Measurements from ENCODE around the gene MACF1.

MACF1 gene

GRCh38 chr1:39317910-39318633 is 113.6 kb downstream of the MACF1 start:
- no peak for DNase-seq

- DNase-seq: no peak
These were observed 117.5 kb downstream of the MACF1 start for GRCh38 chr1:39321979-39322378.

- DNase-seq: no peak
These were observed 117.9 kb downstream of the MACF1 start for GRCh38 chr1:39322431-39322830.

- DNase-seq: no peak
These were observed 120.4 kb downstream of the MACF1 start for GRCh38 chr1:39324888-39325287.

- no peak for DNase-seq
These were observed 122.3 kb downstream of the MACF1 start for GRCh38 chr1:39326836-39327235.

- no peak for DNase-seq
These were observed 123.6 kb downstream of the MACF1 start for GRCh38 chr1:39328095-39328494.

- no peak for DNase-seq
These were observed 124.2 kb downstream of the MACF1 start for GRCh38 chr1:39328586-39329121.

GRCh38 chr1:39331647-39332046 is 127.2 kb downstream of the MACF1 start:
- DNase-seq: no peak

GRCh38 chr1:39332291-39332690 is 127.8 kb downstream of the MACF1 start:
- no peak for DNase-seq

GRCh38 chr1:39332828-39333227 is 128.3 kb downstream of the MACF1 start:
- no peak for DNase-seq

- DNase-seq: no peak
These were observed 128.8 kb downstream of the MACF1 start for GRCh38 chr1:39333296-39333695.

GRCh38 chr1:39335216-39335615 is 130.7 kb downstream of the MACF1 start:
- DNase-seq: no peak

- DNase-seq: no peak
These were observed 132.6 kb downstream of the MACF1 start for GRCh38 chr1:39337067-39337466.

GRCh38 chr1:39342776-39343175 is 138.3 kb downstream of the MACF1 start:
- no peak for DNase-seq

- no peak for DNase-seq
These were observed 140.1 kb downstream of the MACF1 start for GRCh38 chr1:39344394-39345154.

GRCh38 chr1:39346872-39347271 is 142.4 kb downstream of the MACF1 start:
- DNase-seq: no peak

- no peak for DNase-seq
These were observed 143.8 kb downstream of the MACF1 start for GRCh38 chr1:39348278-39348677.

- DNase-seq: no peak
These were observed 148.4 kb downstream of the MACF1 start for GRCh38 chr1:39352881-39353280.

GRCh38 chr1:39354572-39354971 is 150.1 kb downstream of the MACF1 start:
- DNase-seq: no peak

- no peak for DNase-seq
These were observed 154.0 kb downstream of the MACF1 start for GRCh38 chr1:39358491-39358890.

GRCh38 chr1:39359028-39359570 is 154.6 kb downstream of the MACF1 start:
- no peak for DNase-seq

- no peak for DNase-seq
These were observed 156.2 kb downstream of the MACF1 start for GRCh38 chr1:39360731-39361130.

- DNase-seq: no peak
These were observed 157.0 kb downstream of the MACF1 start for GRCh38 chr1:39361446-39361845.

GRCh38 chr1:39363267-39363666 is 158.8 kb downstream of the MACF1 start:
- DNase-seq: no peak

Measured in activated naive CD4-positive, alpha-beta T cell treated with anti-CD3 and anti-CD28 coated beads, Interleukin-2, amount 50 U/mL, for 16 hours (primary cell).